Fibroblast of pulmonary artery (primary cell): ENCODE results near the gene FAM204A.

Source experiments
- DNase-seq: peaks from one replicate; pipeline ENCODE4 v3.0.0-alpha.2; 2010; ENCODE audit warnings: low read depth
- H3K4me3 ChIP-seq: replicated peaks from 2 replicates; pipeline ENCODE4 v1.5.1; 2011; ENCODE audit warnings: low read depth, mild to moderate bottlenecking, control low read depth, low read length, moderate library complexity
- CTCF ChIP-seq: IDR thresholded peaks from 2 replicates; pipeline ENCODE4 v1.5.1; 2011; ENCODE audit warnings: mild to moderate bottlenecking, control low read depth, low read length, inconsistent platforms; ENCODE audit errors: missing control alignments

Gene FAM204A

DNA sequence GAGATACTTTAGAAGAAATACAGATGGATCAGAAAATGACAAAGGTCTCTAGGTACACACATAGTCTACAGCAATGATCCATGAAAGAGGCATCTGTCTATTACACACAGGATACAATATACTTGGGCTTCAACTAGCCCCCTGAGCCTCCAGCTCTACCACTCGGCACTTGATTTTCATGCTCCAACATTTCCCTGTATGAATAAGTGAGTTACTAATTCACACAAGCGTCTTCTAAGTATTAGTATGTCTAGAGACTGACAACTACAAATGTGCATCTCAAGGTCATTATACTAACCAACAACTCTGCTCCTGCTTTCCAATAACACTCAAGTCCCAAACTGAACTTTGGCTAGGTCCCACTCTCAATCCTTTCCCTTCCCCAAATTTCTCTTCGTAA lies 8.3 kb downstream of the FAM204A start:
- no peak overlapping the region for H3K4me3 ChIP-seq
- no peak for TF ChIP-seq CTCF
- no peak for DNase-seq

GRCh38 chr10:118332948-118333710 lies 9.0 kb downstream of the FAM204A start:
- H3K4me3 ChIP-seq, result no peak overlapping the region
- TF ChIP-seq CTCF, result no peak
- DNase-seq, result peak; percentile 59

DNA sequence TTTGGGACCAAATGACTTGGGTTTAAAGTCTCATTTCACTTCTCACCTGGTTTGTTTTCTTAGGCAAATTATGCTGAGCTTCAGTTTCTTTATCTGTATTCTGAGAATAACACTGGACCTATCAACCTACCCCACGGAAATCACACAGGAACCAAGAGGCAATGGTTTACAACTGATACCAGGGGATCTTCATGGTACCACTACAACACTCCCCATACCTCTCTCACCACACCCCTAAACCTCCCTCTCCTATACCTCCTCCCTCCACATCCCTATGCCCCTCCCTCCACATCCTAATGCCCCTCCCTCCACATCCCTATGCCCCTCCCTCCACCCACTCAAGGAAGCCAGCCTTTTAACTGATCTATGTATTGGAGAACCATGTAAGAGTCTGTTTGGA lies 9.9 kb downstream of the FAM204A start:
- no peak for TF ChIP-seq CTCF
- H3K4me3 ChIP-seq, result no peak overlapping the region
- no peak for DNase-seq

DNA sequence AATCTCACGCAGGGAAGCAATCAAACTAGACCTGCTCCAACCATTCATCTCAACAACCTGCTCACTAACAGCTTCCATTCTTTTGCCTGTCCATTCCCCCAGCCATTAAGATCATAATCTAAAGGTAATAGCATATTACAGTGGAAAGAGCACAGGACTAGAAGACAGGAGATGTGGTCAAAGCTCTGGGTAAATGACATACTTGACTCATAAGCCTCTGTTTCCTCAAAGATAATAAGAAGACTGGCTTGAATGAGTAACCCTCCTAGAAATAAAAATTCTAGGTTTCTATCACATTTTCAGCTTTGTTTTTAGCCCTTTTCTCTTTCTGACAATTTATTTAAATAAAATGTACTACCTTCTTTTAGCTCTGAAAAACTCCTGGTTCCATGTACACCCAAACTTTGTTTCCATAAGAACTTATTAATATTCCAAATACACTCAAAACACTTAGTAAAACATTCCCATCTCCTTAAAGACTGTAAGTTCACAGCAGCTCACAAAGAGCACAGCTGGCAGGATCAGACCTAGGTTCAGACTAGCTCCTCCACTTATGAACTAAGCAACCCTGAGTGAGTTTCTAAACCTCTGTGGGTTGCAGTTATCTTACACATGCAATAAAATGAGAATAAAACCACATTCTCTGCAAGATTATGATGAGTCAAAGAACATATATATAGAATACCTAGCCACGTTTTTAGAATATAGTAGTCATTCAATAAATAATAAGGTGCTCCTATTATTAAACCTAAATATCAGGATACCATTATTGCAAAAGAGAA lies 11.6 kb downstream of the FAM204A start:
- no peak for DNase-seq
- TF ChIP-seq CTCF, result no peak
- H3K4me3 ChIP-seq, result no peak overlapping the region

DNA sequence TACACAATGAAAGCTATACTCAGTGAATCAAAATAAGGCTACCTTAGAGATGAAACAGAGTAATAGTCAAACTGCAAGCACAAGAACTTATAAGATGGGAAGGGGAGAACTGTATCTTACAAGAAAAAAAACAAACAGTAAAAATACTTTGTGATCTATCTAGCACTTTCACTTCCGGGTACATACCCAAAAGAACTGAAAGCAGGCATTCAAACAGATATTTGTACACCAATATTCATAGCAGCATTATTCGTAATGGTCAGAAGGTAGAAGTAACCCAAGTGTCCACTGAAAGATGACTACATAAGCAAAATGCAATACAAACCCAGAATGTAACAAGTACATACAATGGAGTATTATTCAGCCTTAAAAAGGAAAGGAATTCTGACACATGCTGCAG lies 18.0 kb downstream of the FAM204A start:
- TF ChIP-seq CTCF, result no peak
- no peak overlapping the region for H3K4me3 ChIP-seq
- no peak for DNase-seq

GRCh38 chr10:118321724-118322575 lies 20.2 kb downstream of the FAM204A start:
- no peak overlapping the region for H3K4me3 ChIP-seq
- TF ChIP-seq CTCF, result no peak
- no peak for DNase-seq
